OCI-LY1 (cell line): ENCODE data around the gene CHCHD3.

Experiments used
- H2AFZ ChIP-seq: fragments of 200-600 bp; sonication (generic), shearing (Covaris generic); 2 replicates; pipeline ENCODE4 v1.6.0; 2014; ENCODE audit warnings: antibody characterized with exemption, mild to moderate bottlenecking, low read length
- H3F3A ChIP-seq: fragments of 200-600 bp; sonication (generic), shearing (Covaris generic); 2 replicates; pipeline ENCODE4 v1.6.0; 2014; ENCODE audit warnings: mild to moderate bottlenecking, antibody characterized with exemption, low read length, moderate library complexity; ENCODE audit not compliant: insufficient read depth
- H3K27ac ChIP-seq: fragments of 200-600 bp; sonication (generic); 2 replicates; pipeline ENCODE4 v1.5.1; 2014; ENCODE audit warnings: low read length, mixed run types, mild to moderate bottlenecking, low read depth; ENCODE audit not compliant: poor library complexity, severe bottlenecking
- H3K27me3 ChIP-seq: fragments of 200-600 bp; sonication (generic); 2 replicates; pipeline ENCODE4 v1.6.0; 2014; ENCODE audit warnings: antibody characterized with exemption, mild to moderate bottlenecking, low read length, moderate library complexity; ENCODE audit not compliant: insufficient read depth
- H3K36me3 ChIP-seq: fragments of 200-600 bp; sonication (generic); 2 replicates; pipeline ENCODE4 v1.6.1; 2014; ENCODE audit warnings: mild to moderate bottlenecking, antibody characterized with exemption, low read length, moderate library complexity, mixed read lengths; ENCODE audit not compliant: insufficient read depth
- H3K4me1 ChIP-seq: fragments of 200-600 bp; sonication (generic); 2 replicates; pipeline ENCODE4 v1.5.1; 2014; ENCODE audit warnings: mild to moderate bottlenecking, low read length, moderate library complexity; ENCODE audit not compliant: insufficient read depth, severe bottlenecking
- H3K4me2 ChIP-seq: fragments of 200-600 bp; sonication (generic), shearing (Covaris generic); 2 replicates; pipeline ENCODE4 v1.6.1; 2014; ENCODE audit warnings: low read length
- H3K4me3 ChIP-seq: fragments of 200-600 bp; sonication (generic); 2 replicates; pipeline ENCODE4 v1.5.1; 2014; ENCODE audit warnings: low read length, low read depth, mild to moderate bottlenecking, mixed read lengths; ENCODE audit not compliant: poor library complexity, severe bottlenecking
- H3K79me2 ChIP-seq: fragments of 200-600 bp; shearing (Covaris generic); 2 replicates; pipeline ENCODE4 v1.6.1; 2016; ENCODE audit warnings: mixed run types, low read length, mixed read lengths; ENCODE audit not compliant: insufficient read depth
- H3K9ac ChIP-seq: fragments of 200-600 bp; sonication (generic), shearing (Covaris generic); 2 replicates; pipeline ENCODE4 v1.6.1; 2014; ENCODE audit warnings: mild to moderate bottlenecking, low read length, mixed read lengths
- H3K9me2 ChIP-seq: fragments of 200-600 bp; sonication (generic), shearing (Covaris generic); 2 replicates; pipeline ENCODE4 v1.6.1; 2014; ENCODE audit warnings: low read depth, mild to moderate bottlenecking, low read length, mixed read lengths
- H3K9me3 ChIP-seq: fragments of 200-600 bp; shearing (Covaris generic); 2 replicates; pipeline ENCODE4 v1.6.1; 2014; ENCODE audit warnings: low read length, mixed read lengths
- H4K20me1 ChIP-seq: fragments of 200-600 bp; sonication (generic), shearing (Covaris generic); 2 replicates; pipeline ENCODE4 v1.6.0; 2016; ENCODE audit warnings: mild to moderate bottlenecking, low read length; ENCODE audit not compliant: insufficient read depth
- EZH2 ChIP-seq: fragments of 200-600 bp; sonication (generic), shearing (Covaris generic); IDR thresholded peaks from 2 replicates; pipeline ENCODE4 v1.8.0; 2017; ENCODE audit warnings: borderline replicate concordance, mixed run types, mild to moderate bottlenecking, antibody characterized with exemption, low read length, moderate library complexity, mixed read lengths
- TF ChIP-seq, protein P1 (sequence below): fragments of 200-600 bp; sonication (generic), shearing (Covaris generic); IDR thresholded peaks from 2 replicates; pipeline ENCODE4 v1.5.1; 2017; ENCODE audit warnings: mild to moderate bottlenecking, antibody characterized with exemption, low read length, moderate library complexity, mixed read lengths

Gene CHCHD3

DNA sequence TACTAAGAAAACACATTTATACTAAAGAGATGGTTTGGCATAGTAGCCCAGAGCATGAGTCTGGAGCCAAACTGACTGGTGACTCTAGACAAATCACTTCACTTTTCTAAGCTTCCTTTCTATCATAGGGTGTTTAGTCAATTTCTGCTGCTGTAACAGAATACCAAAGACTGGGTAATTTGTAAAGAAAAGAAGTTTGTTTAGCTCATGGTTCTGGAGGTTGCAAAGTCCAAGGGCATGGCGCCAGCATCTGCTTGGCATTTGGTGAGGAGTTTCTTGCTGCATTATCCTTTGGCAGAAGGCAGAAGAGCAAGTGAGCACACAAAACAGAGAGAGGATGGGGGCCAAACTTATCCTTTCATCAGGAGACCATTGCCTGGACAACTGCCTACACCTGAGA lies 146.3 kb downstream of the CHCHD3 start:
- Histone ChIP-seq H3K4me3 (no peak overlapping the region), H3K27me3 (no peaks in the 10 kb centered on the region), H2AFZ (no peak overlapping the region), H3F3A (no peaks in the 10 kb centered on the region), H3K4me1 (no peaks in the 10 kb centered on the region), H3K79me2 (no peaks in the 10 kb centered on the region), H4K20me1 (no peaks in the 10 kb centered on the region), H3K36me3 (peaks cover 24% of the 10 kb centered on the region), H3K9ac (no peak overlapping the region), H3K9me2 (no peaks in the 10 kb centered on the region), H3K27ac (no peak overlapping the region), H3K4me2 (no peak overlapping the region), H3K9me3 (no peaks in the 10 kb centered on the region)
- TF ChIP-seq, protein P1, sequence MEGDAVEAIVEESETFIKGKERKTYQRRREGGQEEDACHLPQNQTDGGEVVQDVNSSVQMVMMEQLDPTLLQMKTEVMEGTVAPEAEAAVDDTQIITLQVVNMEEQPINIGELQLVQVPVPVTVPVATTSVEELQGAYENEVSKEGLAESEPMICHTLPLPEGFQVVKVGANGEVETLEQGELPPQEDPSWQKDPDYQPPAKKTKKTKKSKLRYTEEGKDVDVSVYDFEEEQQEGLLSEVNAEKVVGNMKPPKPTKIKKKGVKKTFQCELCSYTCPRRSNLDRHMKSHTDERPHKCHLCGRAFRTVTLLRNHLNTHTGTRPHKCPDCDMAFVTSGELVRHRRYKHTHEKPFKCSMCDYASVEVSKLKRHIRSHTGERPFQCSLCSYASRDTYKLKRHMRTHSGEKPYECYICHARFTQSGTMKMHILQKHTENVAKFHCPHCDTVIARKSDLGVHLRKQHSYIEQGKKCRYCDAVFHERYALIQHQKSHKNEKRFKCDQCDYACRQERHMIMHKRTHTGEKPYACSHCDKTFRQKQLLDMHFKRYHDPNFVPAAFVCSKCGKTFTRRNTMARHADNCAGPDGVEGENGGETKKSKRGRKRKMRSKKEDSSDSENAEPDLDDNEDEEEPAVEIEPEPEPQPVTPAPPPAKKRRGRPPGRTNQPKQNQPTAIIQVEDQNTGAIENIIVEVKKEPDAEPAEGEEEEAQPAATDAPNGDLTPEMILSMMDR, result no peak
- TF ChIP-seq EZH2, result no peak

DNA sequence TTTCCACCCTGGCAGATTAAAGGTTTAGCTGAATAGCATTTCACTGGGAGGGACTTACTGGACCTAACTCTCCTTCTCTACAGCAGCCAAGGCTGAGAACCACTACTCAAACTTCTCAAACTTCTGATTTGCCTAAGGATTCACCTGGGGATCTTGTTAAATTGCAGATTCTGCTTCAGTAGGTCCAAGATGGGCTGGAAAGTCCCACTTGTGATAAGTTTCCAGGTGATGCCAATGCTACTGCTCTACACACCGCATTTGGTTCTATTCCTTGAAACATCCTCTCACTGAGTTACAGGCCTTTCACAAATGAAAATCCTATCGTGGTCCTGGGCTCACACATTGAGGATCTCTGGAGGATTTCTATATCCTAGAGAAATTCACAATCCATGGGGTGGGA lies 147.9 kb downstream of the CHCHD3 start:
- Histone ChIP-seq H3K27ac (no peak overlapping the region), H3K4me2 (no peak overlapping the region), H3K9me2 (no peaks in the 10 kb centered on the region), H3K4me1 (no peaks in the 10 kb centered on the region), H2AFZ (no peak overlapping the region), H3K79me2 (no peaks in the 10 kb centered on the region), H3K9me3 (no peaks in the 10 kb centered on the region), H4K20me1 (no peaks in the 10 kb centered on the region), H3F3A (no peaks in the 10 kb centered on the region), H3K4me3 (no peak overlapping the region), H3K9ac (no peak overlapping the region), H3K36me3 (peaks cover 18% of the 10 kb centered on the region), H3K27me3 (no peaks in the 10 kb centered on the region)
- TF ChIP-seq, protein P1, result no peak
- TF ChIP-seq EZH2, result no peak

DNA sequence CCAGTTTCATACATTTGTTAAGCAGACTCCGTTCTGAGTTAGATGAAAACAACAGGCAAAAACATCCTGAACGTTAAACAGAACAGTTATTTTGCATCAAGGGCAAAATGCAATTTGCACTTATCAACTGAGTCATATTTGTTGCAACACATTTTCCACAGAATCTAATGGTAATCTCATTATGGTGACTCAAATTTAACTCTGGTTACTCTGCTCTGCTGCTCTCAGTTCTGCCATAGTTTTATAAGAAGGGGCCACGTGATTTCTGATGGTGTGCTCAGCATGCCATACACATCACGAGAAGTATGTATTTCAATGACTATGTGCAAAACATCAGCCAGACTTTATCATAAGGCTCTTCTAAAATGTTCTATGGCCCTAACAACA lies 148.8 kb downstream of the CHCHD3 start:
- Histone ChIP-seq H3K9me2 (no peaks in the 10 kb centered on the region), H3K9me3 (no peaks in the 10 kb centered on the region), H4K20me1 (no peaks in the 10 kb centered on the region), H3K27me3 (no peaks in the 10 kb centered on the region), H3K79me2 (no peaks in the 10 kb centered on the region), H3K4me1 (no peaks in the 10 kb centered on the region), H2AFZ (no peak overlapping the region), H3K9ac (no peak overlapping the region), H3K27ac (no peak overlapping the region), H3F3A (no peaks in the 10 kb centered on the region), H3K36me3 (peaks cover 18% of the 10 kb centered on the region), H3K4me3 (no peak overlapping the region), H3K4me2 (no peak overlapping the region)
- TF ChIP-seq EZH2, result no peak
- TF ChIP-seq, protein P1, result no peak
